Endothelial cell of umbilical vein (primary cell): Measurements from ENCODE around the gene CDKL2. TPM values are rescaled to one million over a fixed set of nuclear protein-coding genes. Genes with fewer than 3 reads are reported as not detected.
"Not testable (repeated sequence)": the region's sequence is repeated elsewhere in the genome, so short reads cannot be mapped to it uniquely, and the experiment has no call there.

Source experiments
- BruUV-seq: library from RNA; stranded (reverse); fragments of 400-500 nt; replicated peaks from 2 replicates; lab custom pipeline; 2021; lab: Mats Ljungman, UMichigan
- CTCF ChIA-PET: fragments of 300-600, 350-600 bp; sonication (Branson Sonifier 250); formaldehyde crosslinking; loops from one replicate; lab custom pipeline; 2021; ENCODE audit warnings: antibody characterized with exemption, inconsistent platforms; lab: Charles Lee
- POLR2A ChIA-PET: fragments of 300-600, 350-600 bp; sonication (Branson Sonifier 250); formaldehyde crosslinking; loops from one replicate; lab custom pipeline; 2021; ENCODE audit warnings: antibody characterized with exemption, inconsistent platforms; lab: Charles Lee
- DNase-seq: peaks from one replicate; pipeline ENCODE4 v3.0.0-alpha.2; 2011; ENCODE audit warnings: low read depth, low spot score
- FAIRE-seq: peaks from 2 replicates; lab custom pipeline; 2011; peaks lifted over from hg19 to GRCh38; lab: Jason Lieb, UNC
- H2AFZ ChIP-seq: 2 replicates; pipeline ENCODE4 v1.6.0; 2012; ENCODE audit warnings: low read depth, low read length, control low read depth, inconsistent platforms
- H3K27ac ChIP-seq: 2 replicates; pipeline ENCODE4 v1.5.1; 2011; ENCODE audit warnings: low read depth, mild to moderate bottlenecking, control low read depth, low read length, moderate library complexity; ENCODE audit not compliant: insufficient read depth
- H3K27me3 ChIP-seq, 2 experiments: 2 replicates each; pipeline versions ENCODE4 v1.6.0 to v1.6.1; 2011; ENCODE audit warnings: low read length in 2 of 2, mixed read lengths in 1 of 2; ENCODE audit not compliant: control insufficient read depth in 2 of 2, insufficient read depth in 2 of 2
- H3K36me3 ChIP-seq, 2 experiments: 2 replicates in 1 of 2; 3 replicates in 1 of 2; pipeline ENCODE4 v1.5.1; 2011; ENCODE audit warnings: low read length in 2 of 2, mild to moderate bottlenecking in 1 of 2, moderate library complexity in 1 of 2; ENCODE audit not compliant: control insufficient read depth in 2 of 2, insufficient read depth in 2 of 2; ENCODE audit errors: extremely low read depth in 1 of 2
- H3K4me1 ChIP-seq: 3 replicates; pipeline ENCODE4 v1.5.1; 2011; ENCODE audit warnings: mild to moderate bottlenecking, low read length; ENCODE audit not compliant: control insufficient read depth, insufficient read depth; ENCODE audit errors: extremely low read depth
- H3K4me2 ChIP-seq: 2 replicates; pipeline ENCODE4 v1.6.1; 2011; ENCODE audit warnings: low read length, control low read depth, mixed read lengths; ENCODE audit not compliant: insufficient read depth
- H3K4me3 ChIP-seq, 3 experiments: fragments of 200-600 bp in 1 of 3; sonication (generic), shearing (Covaris generic) in 1 of 3; replicated peaks in 1 of 3; 2 replicates each; pipeline ENCODE4 v1.5.1; 2011 to 2016; ENCODE audit warnings: control low read depth in 3 of 3, low read length in 3 of 3, mild to moderate bottlenecking in 2 of 3, inconsistent platforms in 1 of 3, low read depth in 1 of 3, moderate library complexity in 1 of 3; ENCODE audit not compliant: insufficient read depth in 1 of 3
- H3K79me2 ChIP-seq: 2 replicates; pipeline ENCODE4 v1.6.0; 2012; ENCODE audit warnings: low read length, inconsistent platforms; ENCODE audit not compliant: control insufficient read depth, insufficient read depth
- H3K9ac ChIP-seq: replicated peaks from 2 replicates; pipeline ENCODE3; 2011; ENCODE audit warnings: low read length, control low read depth; ENCODE audit not compliant: insufficient read depth; ENCODE audit errors: extremely low read depth
- H3K9me1 ChIP-seq: replicated peaks from 3 replicates; pipeline ENCODE4 v1.6.0; 2011; ENCODE audit warnings: mild to moderate bottlenecking, low read length; ENCODE audit not compliant: control insufficient read depth, insufficient read depth; ENCODE audit errors: extremely low read depth
- H3K9me3 ChIP-seq: replicated peaks from 2 replicates; pipeline ENCODE4 v1.5.1; 2012; ENCODE audit warnings: low read length, inconsistent platforms; ENCODE audit not compliant: control insufficient read depth, insufficient read depth
- H4K20me1 ChIP-seq: replicated peaks from 2 replicates; pipeline ENCODE3; 2011; ENCODE audit warnings: mild to moderate bottlenecking, low read length; ENCODE audit not compliant: control insufficient read depth, insufficient read depth; ENCODE audit errors: extremely low read depth
- CTCF ChIP-seq, 2 donors: IDR thresholded peaks; 1 replicate in 1 of 2; 2 replicates in 1 of 2; pipeline ENCODE4 v1.5.1; 2011; ENCODE audit warnings: low read length in 2 of 2, mild to moderate bottlenecking in 2 of 2, moderate library complexity in 2 of 2, control low read depth in 1 of 2, inconsistent platforms in 1 of 2, low read depth in 1 of 2; ENCODE audit not compliant: insufficient read depth in 1 of 2; ENCODE audit errors: extremely low read depth in 1 of 2
- EZH2 ChIP-seq: IDR thresholded peaks from 2 replicates; pipeline ENCODE4 v1.6.1; 2012; ENCODE audit warnings: borderline replicate concordance, low read depth, mild to moderate bottlenecking, moderate library complexity, low read length, inconsistent platforms; ENCODE audit not compliant: severe bottlenecking
- FOS ChIP-seq: IDR thresholded peaks from 2 replicates; pipeline ENCODE4 v1.6.1; 2011; ENCODE audit warnings: mild to moderate bottlenecking, low read length, moderate library complexity, borderline replicate concordance; ENCODE audit not compliant: insufficient read depth
- GATA2 ChIP-seq: IDR thresholded peaks from 2 replicates; pipeline ENCODE4 v1.7.0; 2011; ENCODE audit warnings: low read depth, mild to moderate bottlenecking, moderate library complexity, mixed read lengths, low read length; ENCODE audit not compliant: insufficient read length, insufficient read depth
- JUN ChIP-seq: IDR thresholded peaks from 2 replicates; pipeline ENCODE4 v1.6.1; 2011; ENCODE audit warnings: borderline replicate concordance, low read depth; ENCODE audit not compliant: insufficient read length, insufficient read depth
- MYC ChIP-seq: IDR thresholded peaks from one replicate; pipeline ENCODE4 v1.6.1; 2011; ENCODE audit warnings: mild to moderate bottlenecking, low read depth, low read length
- POLR2A ChIP-seq: IDR thresholded peaks from 2 replicates; pipeline ENCODE4 v1.6.1; 2012; ENCODE audit warnings: low read depth, mild to moderate bottlenecking, control low read depth, low read length
- POLR2AphosphoS5 ChIP-seq: IDR thresholded peaks from 2 replicates; pipeline ENCODE4 v1.6.1; 2012; ENCODE audit warnings: low read depth, mild to moderate bottlenecking, control low read depth, low read length, moderate library complexity; ENCODE audit not compliant: insufficient read depth
- dilution Hi-C: fragments of 300-500 bp; cut with MboI; formaldehyde crosslinking; loops from one replicate; pipeline ENCODE4 v1.15.0; 2019; ENCODE audit warnings: low sequenced_read_pairs; ENCODE audit not compliant: extremely low pct_ligation_motif_present
- intact Hi-C: fragments of 100-400 bp; cut with micrococcal nuclease; formaldehyde crosslinking; loops from one replicate; pipeline ENCODE4 v1.10.0; 2022
- polyA plus RNA-seq, 4 experiments: library from polyadenylated mRNA; depleted of rRNA in 3 of 4; stranded (reverse) in 3 of 4; unstranded in 1 of 4; fragments of >200 nt; gene quantifications; 2 replicates each; pipeline versions ENCODE4 v1.2.1 to v1.2.3, GENCODE V29; 2011 to 2012; ENCODE audit warnings: missing spikeins in 1 of 4
- total RNA-seq: library from RNA; stranded (reverse); gene quantifications from 2 replicates; pipeline ENCODE4 v1.2.3, GENCODE V29; 2021
- TF ChIP-seq, protein P1 (sequence below): IDR thresholded peaks from 2 replicates; pipeline ENCODE4 v1.6.1; 2011; ENCODE audit not compliant: insufficient read depth, insufficient read length

The CDKL2 gene
- total and polyA plus RNA-seq, 2 donors (not counting 3 experiments of a cell fraction or from before 2014, with no cell fraction given), result 0.23 to 0.55 TPM

GRCh38 chr4:75544870-75545269, 85.5 kb downstream of the CDKL2 start:
- no peak for DNase-seq
- Histone ChIP-seq H3K27me3 (no peaks in the 10 kb centered on the region), H3K79me2 (no peaks in the 10 kb centered on the region), H3K36me3 (no peaks in the 10 kb centered on the region), H4K20me1 (no peaks in the 10 kb centered on the region), H3K9ac (no peak overlapping the region), H3K4me3 (no peak overlapping the region), H2AFZ (no peak overlapping the region), H3K4me1 (no peaks in the 10 kb centered on the region), H3K9me3 (no peaks in the 10 kb centered on the region), H3K9me1 (no peaks in the 10 kb centered on the region), H3K4me2 (no peak overlapping the region), H3K27ac (no peak overlapping the region)
- FAIRE-seq, result no peak
- dilution Hi-C loops, result no loop called here
- TF ChIP-seq POLR2A (no peak), MYC (no peak), JUN (no peak), FOS (no peak), EZH2 (no peak), POLR2AphosphoS5 (no peak), GATA2 (no peak), CTCF (IDR thresholded peaks at IDR 0.05; ENCODE audit: extremely low read depth in 1 of 2, insufficient read depth in 1 of 2, low read depth in 1 of 2, low read length in 2 of 2) (no peak)
- TF ChIP-seq, protein P1, sequence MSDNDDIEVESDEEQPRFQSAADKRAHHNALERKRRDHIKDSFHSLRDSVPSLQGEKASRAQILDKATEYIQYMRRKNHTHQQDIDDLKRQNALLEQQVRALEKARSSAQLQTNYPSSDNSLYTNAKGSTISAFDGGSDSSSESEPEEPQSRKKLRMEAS, result no peak
- POLR2A ChIA-PET, result no interaction called here
- no TSS peak for BruUV-seq
- intact Hi-C loops, result no loop called here
- CTCF ChIA-PET, result no interaction called here

DNA sequence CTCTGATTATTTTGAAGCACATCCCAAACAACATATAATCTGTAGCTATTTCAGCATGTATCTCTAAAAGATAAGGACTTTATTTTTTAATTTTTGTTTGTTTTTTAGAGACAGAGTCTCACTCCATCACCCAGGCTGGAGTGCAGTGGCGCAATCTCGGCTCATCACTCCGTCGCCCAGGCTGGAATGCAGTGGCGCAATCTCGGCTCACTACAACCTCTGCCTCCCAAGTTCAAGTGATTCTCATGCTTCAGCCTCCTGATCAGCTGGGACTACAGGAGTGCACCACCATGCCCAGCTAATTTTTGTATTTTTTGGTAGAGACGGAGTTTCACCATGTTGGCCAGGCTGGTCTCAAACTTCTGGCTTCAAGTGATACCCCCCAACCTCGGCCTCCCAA, 86.1 kb downstream of the CDKL2 start:
- DNase-seq, CTCF ChIA-PET, H4K20me1 ChIP-seq, H3K9me3 ChIP-seq, H3K4me3 ChIP-seq, H3K36me3 ChIP-seq, H3K9ac ChIP-seq, H3K9me1 ChIP-seq, BruUV-seq, dilution Hi-C loops, H3K4me2 ChIP-seq, H3K27me3 ChIP-seq, H3K79me2 ChIP-seq, intact Hi-C loops, FAIRE-seq, POLR2A ChIA-PET, H3K4me1 ChIP-seq, H2AFZ ChIP-seq, H3K27ac ChIP-seq: not testable (repeated sequence)
